HEK293 (cell line): ENCODE measurements around the gene ZNF862.
A peak's percentile ranks its signal among the peaks of the same experiment; 100 is the strongest.

Experiments
- CTCF ChIA-PET: fragments of 350-600 bp; formaldehyde crosslinking; extraction: SDS; loops from one replicate; lab custom pipeline; 2021; ENCODE audit warnings: antibody characterized with exemption; lab: Yijun Ruan, JAX
- POLR2A ChIA-PET: fragments of 300-600 bp; formaldehyde crosslinking; extraction: SDS; loops from one replicate; lab custom pipeline; 2020; ENCODE audit warnings: antibody characterized with exemption, inconsistent platforms; lab: Yijun Ruan, JAX
- H3K27ac ChIP-seq: fragments of 200-500 bp; sonication (Bioruptor generic); 2 replicates; pipeline ENCODE4 v1.5.1; 2014; ENCODE audit warnings: low read depth, low read length, control low read depth, inconsistent platforms; ENCODE audit errors: extremely low read depth
- H3K36me3 ChIP-seq, 2 experiments: fragments of 200-500 bp in 1 of 2; sonication (Bioruptor generic) in 1 of 2; 1 replicate in 1 of 2; 2 replicates in 1 of 2; pipeline ENCODE4 v1.5.1; 2014 to 2017; ENCODE audit warnings: inconsistent platforms in 2 of 2, low read length in 2 of 2; ENCODE audit not compliant: control insufficient read depth in 2 of 2, insufficient read depth in 1 of 2
- H3K4me1 ChIP-seq: fragments of 200-500 bp; sonication (Bioruptor generic); 2 replicates; pipeline ENCODE4 v1.5.1; 2014; ENCODE audit warnings: mild to moderate bottlenecking, low read length, inconsistent platforms; ENCODE audit not compliant: control insufficient read depth, insufficient read depth
- H3K4me3 ChIP-seq: 2 replicates; pipeline ENCODE4 v1.5.1; 2011; ENCODE audit warnings: low read depth, mild to moderate bottlenecking, control low read depth, low read length, moderate library complexity
- H3K9me3 ChIP-seq: fragments of 200-500 bp; sonication (Bioruptor generic); 2 replicates; pipeline ENCODE4 v1.5.1; 2014; ENCODE audit warnings: low read depth, low read length, inconsistent platforms; ENCODE audit not compliant: control insufficient read depth, insufficient read depth
- IKZF3 ChIP-seq: fragments of 450-650 bp; IDR thresholded peaks from 2 replicates; pipeline ENCODE4 v1.5.0; 2018; ENCODE audit warnings: missing biosample characterization, mild to moderate bottlenecking, missing genetic modification characterization, moderate library complexity
- KLF10 ChIP-seq: fragments of 450-650 bp; IDR thresholded peaks from 2 replicates; pipeline ENCODE4 v1.5.1; 2018; ENCODE audit warnings: missing biosample characterization, mild to moderate bottlenecking, missing genetic modification characterization
- KLF7 ChIP-seq: fragments of 450-650 bp; formaldehyde crosslinking; IDR thresholded peaks from 2 replicates; pipeline ENCODE4 v1.5.1; 2016; ENCODE audit warnings: missing biosample characterization, missing genetic modification characterization, borderline replicate concordance
- KLF9 ChIP-seq: fragments of 450-650 bp; formaldehyde crosslinking; IDR thresholded peaks from 2 replicates; pipeline ENCODE4 v1.5.1; 2016; ENCODE audit warnings: missing biosample characterization, missing genetic modification characterization, low read depth
- RBAK ChIP-seq: fragments of 450-650 bp; formaldehyde crosslinking; IDR thresholded peaks from 2 replicates; pipeline ENCODE4 v1.5.1; 2016; ENCODE audit warnings: missing biosample characterization, missing genetic modification characterization
- ZBTB49 ChIP-seq: fragments of 450-650 bp; formaldehyde crosslinking; IDR thresholded peaks from 2 replicates; pipeline ENCODE4 v1.5.1; 2016; ENCODE audit warnings: missing biosample characterization, missing genetic modification characterization, low read depth
- ZIC2 ChIP-seq: fragments of 450-650 bp; formaldehyde crosslinking; IDR thresholded peaks from 2 replicates; pipeline ENCODE4 v1.5.1; 2016; ENCODE audit warnings: missing biosample characterization, missing genetic modification characterization
- ZNF10 ChIP-seq: fragments of 450-650 bp; formaldehyde crosslinking; IDR thresholded peaks from 2 replicates; pipeline ENCODE4 v1.5.1; 2017; ENCODE audit warnings: missing biosample characterization, missing genetic modification characterization
- ZNF132 ChIP-seq: fragments of 450-650 bp; formaldehyde crosslinking; IDR thresholded peaks from 2 replicates; pipeline ENCODE4 v1.5.1; 2017; ENCODE audit warnings: missing biosample characterization, missing genetic modification characterization, borderline replicate concordance
- ZNF138 ChIP-seq: fragments of 450-650 bp; formaldehyde crosslinking; IDR thresholded peaks from 2 replicates; pipeline ENCODE4 v1.5.1; 2016; ENCODE audit warnings: missing biosample characterization, missing genetic modification characterization, borderline replicate concordance
- ZNF184 ChIP-seq: fragments of 450-650 bp; IDR thresholded peaks from 2 replicates; pipeline ENCODE4 v1.5.1; 2018; ENCODE audit warnings: missing biosample characterization, mild to moderate bottlenecking, missing genetic modification characterization
- ZNF239 ChIP-seq: fragments of 450-650 bp; formaldehyde crosslinking; IDR thresholded peaks from 2 replicates; pipeline ENCODE4 v1.5.1; 2016; ENCODE audit warnings: missing biosample characterization, missing genetic modification characterization
- ZNF292 ChIP-seq: fragments of 450-650 bp; formaldehyde crosslinking; IDR thresholded peaks from 2 replicates; pipeline ENCODE4 v1.5.1; 2016; ENCODE audit warnings: low read depth, missing biosample characterization, missing genetic modification characterization, borderline replicate concordance
- ZNF302 ChIP-seq: fragments of 450-650 bp; formaldehyde crosslinking; IDR thresholded peaks from 2 replicates; pipeline ENCODE4 v1.5.1; 2016; ENCODE audit warnings: missing biosample characterization, missing genetic modification characterization, low read depth
- ZNF350 ChIP-seq: fragments of 450-650 bp; formaldehyde crosslinking; IDR thresholded peaks from 2 replicates; pipeline ENCODE4 v1.5.0; 2017; ENCODE audit warnings: missing biosample characterization, mild to moderate bottlenecking, missing genetic modification characterization
- ZNF660 ChIP-seq: fragments of 450-650 bp; IDR thresholded peaks from 2 replicates; pipeline ENCODE4 v1.5.1; 2018; ENCODE audit warnings: missing biosample characterization, mild to moderate bottlenecking, missing genetic modification characterization
- ZNF704 ChIP-seq: fragments of 450-650 bp; formaldehyde crosslinking; IDR thresholded peaks from 2 replicates; pipeline ENCODE4 v1.5.1; 2016; ENCODE audit warnings: missing biosample characterization, missing genetic modification characterization
- ZNF768 ChIP-seq: fragments of 450-650 bp; formaldehyde crosslinking; IDR thresholded peaks from 2 replicates; pipeline ENCODE4 v1.5.1; 2018; ENCODE audit warnings: missing biosample characterization, mild to moderate bottlenecking, missing genetic modification characterization
- TF ChIP-seq, protein P1 (sequence below): fragments of 450-650 bp; formaldehyde crosslinking; IDR thresholded peaks from 2 replicates; pipeline ENCODE4 v1.5.1; 2017; ENCODE audit warnings: missing biosample characterization, mild to moderate bottlenecking, missing genetic modification characterization, moderate library complexity
- TF ChIP-seq, protein P2 (sequence below): sonication (generic); formaldehyde crosslinking; IDR thresholded peaks from 2 replicates; pipeline ENCODE4 v1.8.1; 2022; ENCODE audit warnings: mild to moderate bottlenecking, moderate library complexity, missing genetic modification reagents

Gene ZNF862

DNA sequence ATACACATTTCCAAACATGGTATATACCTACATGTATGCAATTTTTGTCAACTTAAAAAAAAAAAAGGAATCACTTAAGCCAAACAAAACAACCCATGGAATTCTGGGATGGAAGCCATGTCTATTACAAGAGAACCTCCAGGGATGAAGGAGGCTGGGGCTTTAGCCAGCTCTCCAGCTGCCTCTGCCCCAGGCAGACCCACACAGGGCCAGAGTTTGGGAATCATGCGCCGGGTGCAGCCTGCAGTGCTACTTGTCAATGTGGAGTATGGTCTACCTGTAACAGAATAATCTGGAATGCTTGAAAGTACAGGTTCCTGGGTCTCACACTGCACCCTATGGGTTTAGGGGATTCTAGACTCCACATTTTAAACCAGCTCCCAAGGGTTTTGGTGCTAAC lies 46.4 kb downstream of the ZNF862 start (continued):
- no peak for TF ChIP-seq KLF10 (tag by site-specific recombination)
- TF ChIP-seq ZNF660 (tag by site-specific recombination), result no peak
- TF ChIP-seq ZNF132 (tag by site-specific recombination), result no peak

DNA sequence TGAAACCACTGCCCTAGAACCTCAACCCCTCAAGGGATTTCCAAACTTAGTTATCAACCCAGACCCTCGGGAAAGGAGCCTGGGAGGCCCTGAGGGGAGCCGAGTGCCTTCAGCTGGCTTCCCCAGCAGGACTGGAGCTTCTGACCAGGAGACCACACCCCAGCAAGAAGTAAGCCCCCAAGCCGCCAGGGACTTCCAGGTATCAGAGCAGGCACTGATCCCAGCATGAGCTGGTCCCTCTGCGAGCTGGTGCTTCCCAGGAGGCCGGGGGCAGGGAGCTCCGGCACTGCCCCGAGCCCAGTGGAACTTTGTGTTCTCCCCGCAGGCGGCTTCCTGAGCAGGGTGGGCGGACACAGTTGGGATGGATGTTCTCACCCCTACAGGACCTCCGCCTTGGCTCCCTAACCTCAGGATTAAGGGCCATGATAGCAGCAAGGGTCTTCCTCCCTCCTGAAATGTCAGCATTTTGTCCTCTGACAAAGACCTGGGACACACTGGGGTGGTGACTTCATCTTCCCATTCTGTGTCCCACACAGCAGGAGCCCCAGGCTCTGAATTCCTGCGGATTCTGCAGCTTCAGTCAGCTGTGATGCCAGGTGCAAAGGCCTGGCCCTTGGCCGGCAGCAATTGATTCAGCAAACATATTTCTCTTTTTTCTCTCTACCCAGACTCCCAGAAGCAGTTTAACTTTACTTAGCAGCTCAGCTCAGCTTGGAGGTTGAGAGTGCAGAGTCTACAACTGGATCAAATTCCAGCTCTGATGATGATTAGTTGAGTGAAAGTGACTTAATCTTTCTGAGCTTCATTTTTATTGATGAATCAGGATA lies 47.2 kb downstream of the ZNF862 start:
- Histone ChIP-seq H3K4me1 (no peaks in the 10 kb centered on the region), H3K9me3 (no peaks in the 10 kb centered on the region), H3K36me3 (peaks cover 0 to 4% of the 10 kb centered on the region in 2 experiments; a peak in 1 of 3 replicates), H3K4me3 (no peak overlapping the region), H3K27ac (no peak overlapping the region)
- TF ChIP-seq ZIC2 (tag by site-specific recombination), result peak; percentile 97
- TF ChIP-seq ZNF138 (tag by site-specific recombination), result no peak
- ChIA-PET CTCF (interaction anchor here (0.7 kb wide), 1 partner anchor 77 kb away, joined by 3 read pairs; no protein-coding TSS in a partner anchor), POLR2A (interaction anchor here (1.0 kb wide), 1 partner anchor 47 kb away, joined by 3 read pairs; the partner anchor contains the start of gene ZNF862)

DNA sequence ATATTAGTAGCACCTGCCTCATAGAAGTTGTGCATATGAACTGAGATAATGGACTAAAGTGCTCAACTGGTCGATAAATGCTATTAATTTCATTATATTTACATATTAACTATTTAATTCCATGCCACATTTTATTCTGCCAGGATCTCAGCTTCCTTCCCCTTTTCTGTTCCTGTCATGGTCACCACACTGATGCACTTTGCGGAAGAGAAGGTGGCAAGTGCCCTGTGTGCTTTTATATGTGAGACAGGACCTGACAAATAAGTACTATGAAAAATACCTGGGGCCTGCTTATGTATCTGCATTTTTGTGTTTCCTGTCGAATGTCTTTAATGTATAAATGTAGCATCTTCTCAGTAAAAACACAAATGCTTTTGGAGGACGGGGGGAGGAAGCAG lies 47.8 kb downstream of the ZNF862 start:
- CTCF ChIA-PET, result no interaction called here

DNA sequence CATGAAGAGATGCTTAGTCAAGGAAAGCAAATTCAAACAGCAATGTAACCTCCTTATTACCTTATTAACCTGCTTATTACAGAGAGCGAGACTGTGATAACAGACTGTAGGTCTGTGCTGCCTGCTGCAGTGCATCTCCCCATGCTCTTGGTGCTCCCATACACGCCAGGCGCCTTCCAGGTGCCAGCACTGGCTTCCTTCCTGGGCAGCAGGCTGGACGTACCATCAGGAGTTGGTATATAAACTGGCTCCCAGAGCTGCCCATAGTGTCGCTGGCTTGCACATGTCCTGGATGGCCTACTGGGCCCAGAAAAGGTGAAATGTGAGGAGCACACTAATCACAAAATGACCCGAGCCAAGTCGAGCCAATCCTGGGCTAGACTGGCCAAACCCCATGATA lies 49.1 kb downstream of the ZNF862 start:
- Histone ChIP-seq H3K9me3 (no peaks in the 10 kb centered on the region), H3K27ac (no peak overlapping the region), H3K4me3 (no peak overlapping the region), H3K36me3 (peaks cover 0 to 3% of the 10 kb centered on the region in 2 experiments; a peak in 1 of 3 replicates), H3K4me1 (no peaks in the 10 kb centered on the region)
- POLR2A ChIA-PET, result no interaction called here
- CTCF ChIA-PET, result no interaction called here
- no peak for TF ChIP-seq ZNF302 (tag by site-specific recombination)
- no peak for TF ChIP-seq RBAK (tag by site-specific recombination)
- TF ChIP-seq KLF9 (tag by site-specific recombination), result no peak
- TF ChIP-seq ZNF292, result no peak
- TF ChIP-seq ZNF768 (tag by site-specific recombination), result no peak
- TF ChIP-seq ZNF184 (tag by site-specific recombination), result no peak
- TF ChIP-seq IKZF3 (tag by site-specific recombination), result no peak
- TF ChIP-seq, protein P1, sequence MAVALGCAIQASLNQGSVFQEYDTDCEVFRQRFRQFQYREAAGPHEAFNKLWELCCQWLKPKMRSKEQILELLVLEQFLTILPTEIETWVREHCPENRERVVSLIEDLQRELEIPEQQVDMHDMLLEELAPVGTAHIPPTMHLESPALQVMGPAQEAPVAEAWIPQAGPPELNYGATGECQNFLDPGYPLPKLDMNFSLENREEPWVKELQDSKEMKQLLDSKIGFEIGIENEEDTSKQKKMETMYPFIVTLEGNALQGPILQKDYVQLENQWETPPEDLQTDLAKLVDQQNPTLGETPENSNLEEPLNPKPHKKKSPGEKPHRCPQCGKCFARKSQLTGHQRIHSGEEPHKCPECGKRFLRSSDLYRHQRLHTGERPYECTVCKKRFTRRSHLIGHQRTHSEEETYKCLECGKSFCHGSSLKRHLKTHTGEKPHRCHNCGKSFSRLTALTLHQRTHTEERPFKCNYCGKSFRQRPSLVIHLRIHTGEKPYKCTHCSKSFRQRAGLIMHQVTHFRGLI (tag by site-specific recombination), result no peak
- TF ChIP-seq, protein P2, sequence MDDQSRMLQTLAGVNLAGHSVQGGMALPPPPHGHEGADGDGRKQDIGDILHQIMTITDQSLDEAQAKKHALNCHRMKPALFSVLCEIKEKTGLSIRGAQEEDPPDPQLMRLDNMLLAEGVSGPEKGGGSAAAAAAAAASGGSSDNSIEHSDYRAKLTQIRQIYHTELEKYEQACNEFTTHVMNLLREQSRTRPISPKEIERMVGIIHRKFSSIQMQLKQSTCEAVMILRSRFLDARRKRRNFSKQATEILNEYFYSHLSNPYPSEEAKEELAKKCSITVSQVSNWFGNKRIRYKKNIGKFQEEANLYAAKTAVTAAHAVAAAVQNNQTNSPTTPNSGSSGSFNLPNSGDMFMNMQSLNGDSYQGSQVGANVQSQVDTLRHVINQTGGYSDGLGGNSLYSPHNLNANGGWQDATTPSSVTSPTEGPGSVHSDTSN (CRISPR knock-in tag), result no peak
- no peak for TF ChIP-seq ZNF350
- TF ChIP-seq KLF7 (tag by site-specific recombination), result no peak
- no peak for TF ChIP-seq ZNF239 (tag by site-specific recombination)

More for the DNA sequence above, 47.8 kb downstream of the ZNF862 start:
- H3K4me1 ChIP-seq, result no peaks in the 10 kb centered on the region
- no peaks in the 10 kb centered on the region for H3K9me3 ChIP-seq
- no peak overlapping the region for H3K27ac ChIP-seq
- TF ChIP-seq ZNF10, result no peak
- no peak for TF ChIP-seq ZBTB49 (tag by site-specific recombination)
- TF ChIP-seq ZNF704 (tag by site-specific recombination), result no peak
- no peak overlapping the region for H3K4me3 ChIP-seq
- POLR2A ChIA-PET, result no interaction called here
- H3K36me3 ChIP-seq, result peaks cover 0 to 3% of the 10 kb centered on the region in 2 experiments; a peak in 1 of 3 replicates
